Measurements from ENCODE around the gene MORN1. TPM values are rescaled to one million over a fixed set of nuclear protein-coding genes. Genes with fewer than 3 reads are reported as not detected.

MORN1 gene
- total RNA-seq, 4 donors from 2014 or later: 7.0 to 9.8 (median 8.0) TPM

DNA sequence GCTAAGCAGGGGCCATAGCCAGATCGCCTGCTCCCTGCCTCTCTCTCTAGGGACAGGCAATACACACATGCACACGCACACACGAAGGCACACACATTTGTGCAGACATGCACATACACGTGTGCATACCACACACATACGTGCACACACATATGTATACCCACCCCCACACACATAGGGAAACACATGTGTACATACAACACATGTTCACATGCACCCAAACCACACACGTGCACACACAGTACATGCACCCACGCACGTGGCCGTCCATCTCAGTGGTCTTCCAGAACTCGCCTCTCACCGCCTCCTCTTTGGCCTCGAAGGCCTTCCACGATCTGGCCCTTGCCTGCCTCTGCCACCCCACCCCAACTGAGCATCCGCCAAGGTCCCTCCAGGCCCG is 46.3 kb upstream of the MORN1 start:
- Histone ChIP-seq H3K4me1 (no peaks in the 10 kb centered on the region), H3K9me3 (no peaks in the 10 kb centered on the region), H3K4me3 (no peak overlapping the region), H3K27ac (replicated peaks in 1 of 4) (no peak overlapping the region), H3K27me3 (peaks cover 0 to 93% (median 7%) of the 10 kb centered on the region in 4 donors), H3K36me3 (no peaks in the 10 kb centered on the region)
- DNase-seq (ENCODE audit: extremely low spot score): no peak
- TF ChIP-seq POLR2AphosphoS5 (IDR thresholded peaks at IDR 0.05) (no peak), POLR2A (IDR thresholded peaks at IDR 0.05; ENCODE audit: low read depth) (no peak), EP300 (IDR thresholded peaks at IDR 0.05) (no peak)
- TF ChIP-seq, protein P1, sequence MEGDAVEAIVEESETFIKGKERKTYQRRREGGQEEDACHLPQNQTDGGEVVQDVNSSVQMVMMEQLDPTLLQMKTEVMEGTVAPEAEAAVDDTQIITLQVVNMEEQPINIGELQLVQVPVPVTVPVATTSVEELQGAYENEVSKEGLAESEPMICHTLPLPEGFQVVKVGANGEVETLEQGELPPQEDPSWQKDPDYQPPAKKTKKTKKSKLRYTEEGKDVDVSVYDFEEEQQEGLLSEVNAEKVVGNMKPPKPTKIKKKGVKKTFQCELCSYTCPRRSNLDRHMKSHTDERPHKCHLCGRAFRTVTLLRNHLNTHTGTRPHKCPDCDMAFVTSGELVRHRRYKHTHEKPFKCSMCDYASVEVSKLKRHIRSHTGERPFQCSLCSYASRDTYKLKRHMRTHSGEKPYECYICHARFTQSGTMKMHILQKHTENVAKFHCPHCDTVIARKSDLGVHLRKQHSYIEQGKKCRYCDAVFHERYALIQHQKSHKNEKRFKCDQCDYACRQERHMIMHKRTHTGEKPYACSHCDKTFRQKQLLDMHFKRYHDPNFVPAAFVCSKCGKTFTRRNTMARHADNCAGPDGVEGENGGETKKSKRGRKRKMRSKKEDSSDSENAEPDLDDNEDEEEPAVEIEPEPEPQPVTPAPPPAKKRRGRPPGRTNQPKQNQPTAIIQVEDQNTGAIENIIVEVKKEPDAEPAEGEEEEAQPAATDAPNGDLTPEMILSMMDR (IDR thresholded peaks at IDR 0.05): no peak
- intact Hi-C loops (cut with DNase I): no loop called here
- WGBS: 89% methylated on average over 15 of the region's 15 CpGs

DNA sequence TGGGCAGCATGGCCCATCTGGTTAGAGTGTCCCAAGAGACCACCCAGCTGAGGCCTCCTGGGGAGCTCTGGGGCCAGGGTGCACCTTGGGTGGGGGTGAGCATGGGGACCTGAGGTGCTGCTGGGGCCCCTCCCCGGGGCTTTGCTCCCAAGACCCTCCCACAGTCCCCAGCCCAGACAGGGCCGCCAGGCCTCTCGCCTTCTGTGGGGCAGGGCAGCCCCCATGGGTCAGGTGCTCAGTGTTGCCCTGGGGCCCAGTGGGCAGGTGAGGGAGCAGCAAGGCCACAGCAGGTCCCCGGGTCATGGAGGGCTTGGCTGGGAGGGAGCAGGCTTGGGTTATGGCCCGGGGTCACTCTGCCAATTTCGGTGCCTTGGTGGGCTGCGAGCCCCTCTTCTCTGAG is 45.5 kb upstream of the MORN1 start:
- no peaks in the 10 kb centered on the region for H3K4me1 ChIP-seq
- H3K36me3 ChIP-seq: no peaks in the 10 kb centered on the region
- H3K27me3 ChIP-seq: peaks cover 0 to 93% (median 5%) of the 10 kb centered on the region in 4 donors
- WGBS: no CpG with 5 or more reads among the region's 7 CpGs
- no peak for DNase-seq (ENCODE audit: extremely low spot score)
- no peak overlapping the region for H3K27ac ChIP-seq (replicated peaks in 1 of 4)
- intact Hi-C loops (cut with DNase I): no loop called here
- no peak for TF ChIP-seq POLR2A (IDR thresholded peaks at IDR 0.05; ENCODE audit: low read depth)
- TF ChIP-seq, protein P1 (IDR thresholded peaks at IDR 0.05): no peak
- TF ChIP-seq EP300 (IDR thresholded peaks at IDR 0.05): no peak
- H3K4me3 ChIP-seq: no peak overlapping the region
- H3K9me3 ChIP-seq: no peaks in the 10 kb centered on the region

DNA sequence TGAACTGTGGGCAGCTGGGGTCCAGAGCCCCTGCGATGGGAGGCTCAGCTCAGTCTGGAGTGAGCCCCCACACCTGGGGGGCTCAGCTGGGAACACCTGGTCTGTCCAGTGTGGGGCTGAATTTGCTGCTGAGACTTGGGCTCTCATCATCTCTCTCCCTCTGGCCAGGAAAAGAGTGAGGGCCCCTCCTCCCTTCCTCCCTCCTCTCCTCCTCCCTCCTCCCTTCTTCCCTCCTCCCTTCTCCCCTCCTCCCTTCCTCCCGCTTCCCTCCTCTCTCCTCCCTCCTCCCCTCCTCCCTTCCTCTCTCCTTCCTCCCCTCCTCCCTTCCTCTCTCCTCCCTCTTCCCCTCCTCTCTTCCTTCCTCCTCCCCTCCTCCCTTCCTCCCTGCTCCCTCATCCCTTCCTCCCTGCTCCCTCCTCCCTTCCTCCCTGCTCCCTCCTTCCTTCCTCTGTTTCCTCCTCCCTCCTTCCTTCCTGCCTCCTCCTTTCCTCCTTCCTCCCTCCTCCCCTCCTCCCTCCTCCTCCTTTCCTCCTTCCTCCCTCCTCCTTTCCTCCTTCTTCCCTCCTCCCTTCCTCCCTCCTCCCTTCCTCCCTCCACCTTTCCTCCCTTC is 44.5 kb upstream of the MORN1 start:
- DNase-seq (ENCODE audit: extremely low spot score): no peak
- H3K4me1 ChIP-seq: no peaks in the 10 kb centered on the region
- H3K36me3 ChIP-seq: no peaks in the 10 kb centered on the region
- H3K9me3 ChIP-seq: no peaks in the 10 kb centered on the region
- 56% methylated on average over 2 of the region's 2 CpGs for WGBS
- peaks cover 0 to 93% (median 6%) of the 10 kb centered on the region in 4 donors for H3K27me3 ChIP-seq
- TF ChIP-seq, protein P1 (IDR thresholded peaks at IDR 0.05): no peak
- no peak for TF ChIP-seq EP300 (IDR thresholded peaks at IDR 0.05)
- TF ChIP-seq POLR2AphosphoS5 (IDR thresholded peaks at IDR 0.05): no peak
- intact Hi-C loops (cut with DNase I): no loop called here
- no peak overlapping the region for H3K27ac ChIP-seq (replicated peaks in 1 of 4)
- H3K4me3 ChIP-seq: no peak overlapping the region

DNA sequence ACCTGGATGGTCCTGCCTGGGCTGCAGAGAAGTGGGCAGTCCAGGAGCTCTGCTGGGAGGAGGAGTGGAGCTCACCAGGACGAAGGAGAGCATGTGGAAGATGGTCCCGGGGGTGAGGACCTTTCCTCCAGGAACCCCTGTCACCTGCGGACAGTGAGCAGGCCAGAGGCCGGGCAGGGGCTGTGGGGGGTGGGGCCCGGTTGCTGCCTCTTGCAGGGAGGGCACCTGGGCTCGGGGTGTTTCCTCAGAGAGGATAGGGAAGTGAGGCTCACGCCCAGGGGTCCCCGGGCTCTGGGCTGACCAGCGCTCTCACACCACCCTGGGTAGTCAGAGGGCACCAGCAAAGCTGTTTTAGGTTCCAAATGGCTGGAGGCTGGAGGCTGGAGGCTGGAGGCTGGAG is 43.7 kb upstream of the MORN1 start:
- H3K4me1 ChIP-seq: no peaks in the 10 kb centered on the region
- TF ChIP-seq, protein P1 (IDR thresholded peaks at IDR 0.05): no peak
- TF ChIP-seq EP300 (IDR thresholded peaks at IDR 0.05) (no peak), POLR2AphosphoS5 (IDR thresholded peaks at IDR 0.05) (no peak), POLR2A (IDR thresholded peaks at IDR 0.05; ENCODE audit: low read depth) (no peak)
- no peak overlapping the region for H3K4me3 ChIP-seq
- DNase-seq (ENCODE audit: extremely low spot score): no peak
- H3K9me3 ChIP-seq: peaks cover 0 to 2% (median under 1%) of the 10 kb centered on the region in 4 donors
- H3K27ac ChIP-seq (replicated peaks in 1 of 4): no peak overlapping the region
- H3K27me3 ChIP-seq: peaks cover 0 to 94% (median 7%) of the 10 kb centered on the region in 4 donors
- intact Hi-C loops (cut with DNase I): no loop called here
- H3K36me3 ChIP-seq: no peaks in the 10 kb centered on the region
- 71% methylated on average over 4 of the region's 9 CpGs for WGBS

Data from esophagus muscularis mucosa (tissue), 4 donors.